ENCODE data around the gene SPRED2.

DNA sequence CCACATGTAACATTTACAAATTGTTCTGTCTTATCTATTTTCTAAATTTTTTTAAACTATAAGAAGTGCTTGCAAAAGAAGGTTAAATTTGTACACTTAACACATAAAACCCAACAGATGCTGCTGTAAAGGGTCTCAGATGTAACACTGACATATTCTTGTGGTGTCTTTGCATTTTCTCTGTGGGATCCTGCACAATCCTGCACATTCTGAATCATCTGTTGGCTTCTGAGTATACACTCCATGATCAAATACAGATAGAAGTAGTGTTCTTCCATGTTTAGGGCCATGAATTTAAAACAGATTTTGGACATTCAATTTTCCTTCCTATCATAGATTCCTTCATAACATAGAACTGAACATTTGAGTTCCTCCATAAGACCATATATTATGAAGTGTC lies 89.0 kb downstream of the SPRED2 start:
- TF ChIP-seq POLR2A (IDR thresholded peaks at IDR 0.05; ENCODE audit: low read depth, low read length) = no peak
- no peak for TF ChIP-seq TAF1 (IDR thresholded peaks at IDR 0.05; ENCODE audit: borderline replicate concordance, low read depth, low read length)
